ENCODE results near the gene LRCH1.

GRCh38 chr13:46778095-46778494 is 225.1 kb downstream of the LRCH1 start:
- TF ChIP-seq CTCF (IDR thresholded peaks at IDR 0.05), result no peak
- TF ChIP-seq POLR2A (IDR thresholded peaks at IDR 0.05), result no peak
